ENCODE results near the gene NEGR1. TPM values are rescaled to one million over a fixed set of nuclear protein-coding genes. Genes with fewer than 3 reads are reported as not detected.

NEGR1 gene
- total and polyA plus RNA-seq, 2 donors (not counting 3 experiments of a cell fraction or from before 2014, with no cell fraction given), result 6.8 to 21.8 TPM

GRCh38 chr1:72050551-72050950 lies 231.8 kb downstream of the NEGR1 start:
- Histone ChIP-seq H3K9ac (replicated peaks; ENCODE audit: extremely low read depth, insufficient read depth, low read length) (no peak overlapping the region), H2AFZ (ENCODE audit: low read depth, low read length) (no peak overlapping the region), H3K4me1 (ENCODE audit: control insufficient read depth, extremely low read depth, insufficient read depth, low read length) (peaks cover 10% of the 10 kb centered on the region), H3K9me1 (replicated peaks; ENCODE audit: control insufficient read depth, extremely low read depth, insufficient read depth, low read length) (no peaks in the 10 kb centered on the region), H3K27ac (ENCODE audit: insufficient read depth, low read depth, low read length) (no peak overlapping the region), H3K36me3 (ENCODE audit: control insufficient read depth in 2 of 2, extremely low read depth in 1 of 2, insufficient read depth in 2 of 2, low read length in 2 of 2) (no peaks in the 10 kb centered on the region), H3K9me3 (replicated peaks; ENCODE audit: control insufficient read depth, insufficient read depth, low read length) (no peaks in the 10 kb centered on the region), H3K27me3 (ENCODE audit: control insufficient read depth in 2 of 2, insufficient read depth in 2 of 2, low read length in 2 of 2) (no peaks in the 10 kb centered on the region), H4K20me1 (replicated peaks; ENCODE audit: control insufficient read depth, extremely low read depth, insufficient read depth, low read length) (no peaks in the 10 kb centered on the region), H3K4me2 (ENCODE audit: insufficient read depth, low read length) (no peak overlapping the region), H3K79me2 (ENCODE audit: control insufficient read depth, insufficient read depth, low read length) (no peaks in the 10 kb centered on the region), H3K4me3 (replicated peaks in 1 of 3; ENCODE audit: insufficient read depth in 1 of 3, low read depth in 1 of 3, low read length in 3 of 3) (no peak overlapping the region)
- BruUV-seq (replicated peaks), result no TSS peak
- peak; percentile 83 for FAIRE-seq
- ChIA-PET CTCF (interaction anchor here (4.5 kb wide), 1 partner anchor 13 kb away, joined by 32 read pairs; no protein-coding TSS in a partner anchor), POLR2A (no interaction called here)
- peak; percentile 88 for DNase-seq (ENCODE audit: low read depth, low spot score)
- dilution Hi-C loops (cut with MboI; ENCODE audit: extremely low pct_ligation_motif_present, low sequenced_read_pairs) (no loop called here), intact Hi-C loops (cut with micrococcal nuclease) (no loop called here)
- TF ChIP-seq CTCF (IDR thresholded peaks at IDR 0.05; ENCODE audit: extremely low read depth in 1 of 2, insufficient read depth in 1 of 2, low read depth in 1 of 2, low read length in 2 of 2) (no peak), POLR2AphosphoS5 (IDR thresholded peaks at IDR 0.05; ENCODE audit: insufficient read depth, low read depth, low read length) (peak; percentile 49), MYC (IDR thresholded peaks at IDR 0.05; ENCODE audit: low read depth, low read length) (no peak), FOS (IDR thresholded peaks at IDR 0.05; ENCODE audit: borderline replicate concordance, insufficient read depth, low read length) (peak; percentile 31), JUN (IDR thresholded peaks at IDR 0.05; ENCODE audit: borderline replicate concordance, insufficient read depth, insufficient read length, low read depth) (peak; percentile 2), GATA2 (IDR thresholded peaks at IDR 0.05; ENCODE audit: insufficient read depth, insufficient read length, low read depth, low read length) (no peak), POLR2A (IDR thresholded peaks at IDR 0.05; ENCODE audit: low read depth, low read length) (no peak)
